K562 (cell line): ENCODE measurements around the gene CELF6. TPM values are rescaled to one million over a fixed set of nuclear protein-coding genes. Genes with fewer than 3 reads are reported as not detected.

ENCODE experiments used
- ATAC-seq: fragments of 200-7000 bp; cut with Tn5 transposase; 3 replicates; pipeline ENCODE4 v1.9.1; 2020; ENCODE audit warnings: moderate library complexity
- BruUV-seq: library from RNA; stranded (reverse); fragments of 400-500 nt; replicated peaks from 2 replicates; lab custom pipeline; 2021; lab: Mats Ljungman, UMichigan
- CTCF ChIA-PET: fragments of 300-600 bp; formaldehyde crosslinking; extraction: SDS; loops from one replicate; lab custom pipeline; 2021; ENCODE audit warnings: low intra/inter-chr PET ratio; lab: Yijun Ruan, JAX
- POLR2A ChIA-PET: fragments of 300-600, 350-650 bp; sonication (Branson Sonifier 250); formaldehyde crosslinking; extraction: SDS; loops from one replicate; lab custom pipeline; 2021; ENCODE audit warnings: antibody characterized with exemption, inconsistent platforms; lab: Yijun Ruan, JAX
- DNase-seq, 4 experiments: peaks; one replicate each; pipeline versions ENCODE4 v3.0.0 to v3.0.0-alpha.2; 2011 to 2018; ENCODE audit warnings: low spot score in 3 of 4, mixed read lengths in 3 of 4; ENCODE audit errors: extremely low read depth in 1 of 4
- FAIRE-seq: peaks from 2 replicates; lab custom pipeline; 2011; peaks lifted over from hg19 to GRCh38; lab: Jason Lieb, UNC
- H2AFZ ChIP-seq: 2 replicates; pipeline ENCODE4 v1.6.0; 2011; ENCODE audit warnings: low read depth, low read length, control low read depth, inconsistent platforms
- H3K27ac ChIP-seq: fragments of 200-600 bp; 3 replicates; pipeline ENCODE4 v1.8.0; 2011; ENCODE audit warnings: low read depth, mild to moderate bottlenecking, control low read depth, inconsistent platforms, low read length, moderate library complexity, mixed read lengths; ENCODE audit errors: extremely low read depth
- H3K27me3 ChIP-seq, 2 experiments: fragments of 300-600 bp in 1 of 2; 2 replicates in 1 of 2; 3 replicates in 1 of 2; pipeline versions ENCODE4 v1.6.0 to v1.8.0; 2011; ENCODE audit warnings: inconsistent platforms in 2 of 2, low read length in 2 of 2, mild to moderate bottlenecking in 1 of 2, mixed read lengths in 1 of 2, moderate library complexity in 1 of 2; ENCODE audit not compliant: control insufficient read depth in 2 of 2, insufficient read depth in 2 of 2
- H3K36me3 ChIP-seq: fragments of 300-600 bp; 3 replicates; pipeline ENCODE4 v1.8.0; 2011; ENCODE audit warnings: mild to moderate bottlenecking, low read length, inconsistent platforms; ENCODE audit not compliant: control insufficient read depth, insufficient read depth
- H3K4me1 ChIP-seq, 2 experiments: fragments of 200-600 bp in 1 of 2; replicated peaks in 1 of 2; 2 replicates in 1 of 2; 3 replicates in 1 of 2; pipeline versions ENCODE4 v1.5.1 to v1.8.0; 2011; ENCODE audit warnings: inconsistent platforms in 2 of 2, low read length in 2 of 2, mild to moderate bottlenecking in 1 of 2, mixed read lengths in 1 of 2, moderate library complexity in 1 of 2; ENCODE audit not compliant: control insufficient read depth in 2 of 2, insufficient read depth in 2 of 2
- H3K4me2 ChIP-seq: 2 replicates; pipeline ENCODE4 v1.6.1; 2011; ENCODE audit warnings: low read length, control low read depth, inconsistent platforms, mixed read lengths; ENCODE audit not compliant: insufficient read depth
- H3K4me3 ChIP-seq: fragments of 200-600 bp; sonication (generic), shearing (Covaris generic); 2 replicates; pipeline ENCODE4 v1.5.1; 2016; ENCODE audit warnings: control low read depth, inconsistent platforms
- H3K79me2 ChIP-seq: fragments of 200-600 bp; 3 replicates; pipeline ENCODE4 v1.8.0; 2011; ENCODE audit warnings: low read length, inconsistent platforms; ENCODE audit not compliant: control insufficient read depth, insufficient read depth
- H3K9ac ChIP-seq, 2 experiments: 2 replicates each; pipeline versions ENCODE4 v1.6.0 to v1.6.1; 2011; ENCODE audit warnings: low read depth in 2 of 2, low read length in 2 of 2, control low read depth in 1 of 2, inconsistent platforms in 1 of 2, mild to moderate bottlenecking in 1 of 2, mixed read lengths in 1 of 2; ENCODE audit not compliant: insufficient read depth in 1 of 2
- H3K9me1 ChIP-seq: one replicate; pipeline ENCODE4 v1.6.0; 2011; ENCODE audit warnings: inconsistent platforms, mild to moderate bottlenecking, low read length, moderate library complexity; ENCODE audit not compliant: control insufficient read depth, insufficient read depth
- H3K9me3 ChIP-seq: replicated peaks from 2 replicates; pipeline ENCODE4 v1.5.1; 2011; ENCODE audit warnings: low read depth, low read length, inconsistent platforms; ENCODE audit not compliant: control insufficient read depth, insufficient read depth
- H4K20me1 ChIP-seq: replicated peaks from 2 replicates; pipeline ENCODE4 v1.6.1; 2011; ENCODE audit warnings: low read length, inconsistent platforms, mixed read lengths; ENCODE audit not compliant: control insufficient read depth, insufficient read depth
- CBX8 ChIP-seq: fragments of 200-600 bp; sonication (generic); IDR thresholded peaks from 2 replicates; pipeline ENCODE4 v1.6.1; 2012; ENCODE audit warnings: borderline replicate concordance, mixed run types, low read depth, mild to moderate bottlenecking, moderate library complexity, mixed read lengths, low read length, control low read depth, inconsistent platforms; ENCODE audit not compliant: poor library complexity, severe bottlenecking; ENCODE audit errors: extremely low read depth
- CC2D1A ChIP-seq: fragments of 450-650 bp; IDR thresholded peaks from 2 replicates; pipeline ENCODE4 v1.6.1; 2017; ENCODE audit warnings: mild to moderate bottlenecking
- CUX1 ChIP-seq: fragments of 200-800 bp; sonication (Bioruptor generic); IDR thresholded peaks from 2 replicates; pipeline ENCODE4 v1.6.1; 2016; ENCODE audit warnings: missing genetic modification characterization, missing compliant biosample characterization
- EZH2 ChIP-seq: IDR thresholded peaks from 2 replicates; pipeline ENCODE4 v1.6.1; 2012; ENCODE audit warnings: low read depth, mild to moderate bottlenecking, inconsistent platforms, low read length, borderline replicate concordance
- GATAD2A ChIP-seq: fragments of 450-650 bp; IDR thresholded peaks from 2 replicates; pipeline ENCODE4 v1.6.1; 2017
- HDAC8 ChIP-seq: fragments of 450-650 bp; IDR thresholded peaks from 2 replicates; pipeline ENCODE4 v1.6.1; 2016; ENCODE audit warnings: mild to moderate bottlenecking, missing genetic modification characterization, moderate library complexity, missing compliant biosample characterization
- MTA1 ChIP-seq: fragments of 450-650 bp; IDR thresholded peaks from 2 replicates; pipeline ENCODE4 v1.6.1; 2017; ENCODE audit warnings: borderline replicate concordance
- NCOA2 ChIP-seq, 2 experiments: fragments of 450-650 bp; IDR thresholded peaks; 2 replicates each; pipeline ENCODE4 v1.6.1; 2018; ENCODE audit warnings: mild to moderate bottlenecking in 2 of 2, moderate library complexity in 1 of 2; ENCODE audit not compliant: partially characterized antibody in 2 of 2
- NR2F6 ChIP-seq: fragments of 450-650 bp; formaldehyde crosslinking; IDR thresholded peaks from 2 replicates; pipeline ENCODE4 v1.4.0; 2020; ENCODE audit warnings: mild to moderate bottlenecking
- SAP30 ChIP-seq: fragments of 200-600 bp; sonication (generic); IDR thresholded peaks from 2 replicates; pipeline ENCODE4 v1.6.1; 2012; ENCODE audit warnings: borderline replicate concordance, low read depth, mild to moderate bottlenecking, moderate library complexity, low read length, control low read depth, inconsistent platforms; ENCODE audit not compliant: insufficient read depth, poor library complexity, severe bottlenecking
- SIRT6 ChIP-seq: IDR thresholded peaks from one replicate; pipeline ENCODE4 v1.6.1; 2012; ENCODE audit warnings: low read depth, mild to moderate bottlenecking, control low read depth, inconsistent platforms, low read length, moderate library complexity
- TAF15 ChIP-seq: fragments of 200-400 bp; formaldehyde crosslinking; IDR thresholded peaks from 2 replicates; pipeline ENCODE4 v1.6.1; 2017; ENCODE audit warnings: mild to moderate bottlenecking, low read depth, low read length, moderate library complexity
- ZNF224 ChIP-seq: sonication (generic); formaldehyde crosslinking; IDR thresholded peaks from 2 replicates; pipeline ENCODE4 v1.8.0; 2022; ENCODE audit warnings: mild to moderate bottlenecking, missing genetic modification reagents
- ZNF232 ChIP-seq: sonication (generic); formaldehyde crosslinking; IDR thresholded peaks from 2 replicates; pipeline ENCODE4 v1.8.0; 2022; ENCODE audit warnings: mild to moderate bottlenecking, missing genetic modification reagents
- ZNF586 ChIP-seq: fragments of 450-650 bp; formaldehyde crosslinking; conservative IDR thresholded peaks from 2 replicates; pipeline ENCODE4 v1.4.0; 2020; ENCODE audit warnings: mild to moderate bottlenecking, moderate library complexity
- WGBS: fragments of 100-300 bp; shearing (Covaris generic); methylation state at CpG from one replicate; pipeline ENCODE4 v1.1.6; 2016; ENCODE audit warnings: low coverage, mixed read lengths; ENCODE audit not compliant: insufficient coverage; ENCODE audit errors: missing lambda C conversion rate; 5-methylcytosine and 5-hydroxymethylcytosine counted together
- in situ Hi-C: fragments of 300-500 bp; cut with MboI; formaldehyde crosslinking; loops from 4 replicates; pipeline ENCODE4 v1.15.0; 2018; ENCODE audit warnings: inconsistent platforms, mixed read lengths
- intact Hi-C: fragments of 100-400 bp; cut with micrococcal nuclease; formaldehyde crosslinking; loops from 2 replicates; pipeline ENCODE4 v1.14.2; 2022
- polyA plus RNA-seq, 8 experiments: library from polyadenylated mRNA; depleted of rRNA in 4 of 8; stranded (reverse) in 5 of 8; unstranded in 3 of 8; fragments of >200 nt; fragmentation: Nextera tagmentation in 2 of 8; fragmentation: Illumina TruSeq in 1 of 8; extraction: Ambion mirVana in 2 of 8; extraction: Trizol in 1 of 8; gene quantifications; 2 replicates each; pipeline versions ENCODE4 v1.2.1 to v1.2.3, GENCODE V29; 2011 to 2014; ENCODE audit warnings: inconsistent platforms in 1 of 8, missing spikeins in 1 of 8
- total RNA-seq, 7 experiments: library from RNA; depleted of rRNA in 6 of 7; stranded (reverse); fragments of >200 nt in 6 of 7; fragmentation: Illumina TruSeq in 2 of 7; extraction: Trizol in 2 of 7; gene quantifications; 2 replicates each; pipeline versions ENCODE4 v1.2.1 to v1.2.3, GENCODE V29; 2011 to 2021; ENCODE audit warnings: low replicate concordance in 1 of 7

Gene CELF6
- total and polyA plus RNA-seq, 9 of the 15 experiments (the other 6 are each of a cell fraction or from before 2014, with no cell fraction given): 0.01 to 0.11 TPM; not detected in 7

DNA sequence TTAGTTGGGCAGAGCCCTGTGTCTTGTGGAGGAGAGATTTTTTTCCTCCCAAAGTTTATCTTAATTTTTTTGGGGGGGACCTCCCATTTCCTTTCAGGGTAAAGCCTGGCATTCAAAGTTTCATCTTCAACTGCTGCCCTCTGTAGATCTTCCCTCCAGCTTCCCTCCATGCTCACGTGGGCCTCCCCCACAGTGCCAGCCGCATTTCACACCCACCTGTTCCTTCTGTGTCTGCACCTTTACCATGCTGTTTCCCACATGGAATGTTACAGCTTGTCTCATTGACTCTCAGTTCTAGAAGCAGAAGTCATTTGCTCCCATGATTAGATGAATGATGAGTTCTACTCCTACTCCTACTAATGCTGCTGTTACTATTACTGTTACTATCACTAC is 6.5 kb downstream of the CELF6 start:
- Histone ChIP-seq H3K27me3 (peaks cover 3 to 12% of the 10 kb centered on the region in 2 experiments; a peak in 3 of 5 replicates), H3K9ac (no peak overlapping the region), H4K20me1 (peaks cover 3% of the 10 kb centered on the region; the same call in 1 of the 2 replicates), H3K4me2 (no peak overlapping the region), H2AFZ (no peak overlapping the region), H3K27ac (no peak overlapping the region), H3K36me3 (no peaks in the 10 kb centered on the region), H3K9me3 (no peaks in the 10 kb centered on the region), H3K4me1 (no peaks in the 10 kb centered on the region), H3K79me2 (no peaks in the 10 kb centered on the region), H3K9me1 (no peaks in the 10 kb centered on the region), H3K4me3 (no peak overlapping the region)
- WGBS: 0% methylated on average over 2 of the region's 2 CpGs
- intact Hi-C loops (loop anchor here (2.0 to 10.0 kb wide), 2 partner anchors 159 to 271 kb away; no protein-coding TSS in a partner anchor), in situ Hi-C loops (loop anchor here (25.0 kb wide), 3 partner anchors 774 to 1774 kb away; partner anchors contain the start of gene GOLGA6A)
- ChIA-PET POLR2A (interaction anchor here (0.6 to 1.1 kb wide), 2 partner anchors 26 to 151 kb away, joined by 3 read pairs; no protein-coding TSS in a partner anchor), CTCF (no interaction called here)
- ATAC-seq (no peak), FAIRE-seq (no peak), DNase-seq (no peak)
- TF ChIP-seq SIRT6 (no peak), ZNF586 (CRISPR knock-in tag) (no peak), CC2D1A (no peak), SAP30 (no peak), NCOA2 (IDR thresholded peaks at IDR 0.05; ENCODE audit: partially characterized antibody in 2 of 2) (no peak), ZNF224 (no peak), MTA1 (no peak), EZH2 (no peak), HDAC8 (tag) (no peak), CUX1 (no peak), ZNF232 (CRISPR knock-in tag) (no peak), CBX8 (no peak), TAF15 (no peak), NR2F6 (no peak), GATAD2A (no peak)
- no TSS peak for BruUV-seq
